Activated naive CD8-positive, alpha-beta T cell treated with anti-CD3 and anti-CD28 coated beads, Interleukin-2, amount 10 ng/mL, durations not matched to agents 7 days and 5 days (primary cell): ENCODE results near the gene SLC12A5. TPM values are rescaled to one million over a fixed set of nuclear protein-coding genes. Genes with fewer than 3 reads are reported as not detected.
A peak's percentile ranks its signal among the peaks of the same experiment; 100 is the strongest.

Source experiments
- ATAC-seq: fragments of 150-1000 bp; cut with Tn5 transposase; one replicate; pipeline ENCODE4 v1.10.0; 2021; ENCODE audit warnings: low read depth, moderate library complexity
- POLR2A ChIA-PET: fragments of 350-600 bp; sonication (Branson Sonifier 250); formaldehyde crosslinking; loops from one replicate; lab custom pipeline; 2021; ENCODE audit warnings: antibody characterized with exemption; lab: Charles Lee
- DNase-seq: peaks from one replicate; pipeline ENCODE4 v3.0.0; 2021
- H3K27ac Mint-ChIP-seq: one replicate; pipeline ENCODE4 v1.8.0; 2022; ENCODE audit warnings: mild to moderate bottlenecking, mixed read lengths
- H3K27me3 Mint-ChIP-seq: one replicate; pipeline ENCODE4 v1.8.0; 2022; ENCODE audit warnings: mild to moderate bottlenecking, moderate library complexity, mixed read lengths
- H3K36me3 Mint-ChIP-seq: one replicate; pipeline ENCODE4 v1.8.0; 2021; ENCODE audit warnings: mild to moderate bottlenecking, mixed read lengths
- H3K4me1 Mint-ChIP-seq: one replicate; pipeline ENCODE4 v1.8.0; 2021; ENCODE audit warnings: mixed read lengths
- H3K4me3 Mint-ChIP-seq: one replicate; pipeline ENCODE4 v1.8.0; 2022; ENCODE audit warnings: mild to moderate bottlenecking, moderate library complexity, mixed read lengths
- H3K9me3 Mint-ChIP-seq: one replicate; pipeline ENCODE4 v1.8.0; 2021; ENCODE audit warnings: mixed read lengths
- total RNA-seq, 2 experiments: library from RNA; stranded (reverse); gene quantifications; one replicate each; pipeline ENCODE4 v1.2.3, GENCODE V29; 2021

SLC12A5 gene
- total RNA-seq, 2 experiments from 2014 or later, result 1.6 to 1.9 TPM

- Mint-ChIP-seq H3K4me1 (no peaks in the 10 kb centered on the region), H3K27ac (no peak overlapping the region), H3K36me3 (no peaks in the 10 kb centered on the region), H3K4me3 (no peak overlapping the region), H3K27me3 (peaks cover 4% of the 10 kb centered on the region), H3K9me3 (no peaks in the 10 kb centered on the region)
- DNase-seq (peak; percentile 77), ATAC-seq (peak; percentile 67)
- POLR2A ChIA-PET, result no interaction called here
Observed at GRCh38 chr20:46040902-46041535, 12.0 kb downstream of the SLC12A5 start.

GRCh38 chr20:46043556-46043955, 14.5 kb downstream of the SLC12A5 start:
- no peaks in the 10 kb centered on the region for H3K4me1 Mint-ChIP-seq
- POLR2A ChIA-PET, result no interaction called here
- no peaks in the 10 kb centered on the region for H3K9me3 Mint-ChIP-seq
- DNase-seq (no peak), ATAC-seq (no peak)
- no peak overlapping the region for H3K27ac Mint-ChIP-seq
- no peaks in the 10 kb centered on the region for H3K36me3 Mint-ChIP-seq
- H3K4me3 Mint-ChIP-seq, result no peak overlapping the region
- peaks cover 10% of the 10 kb centered on the region for H3K27me3 Mint-ChIP-seq

- Mint-ChIP-seq H3K9me3 (no peaks in the 10 kb centered on the region), H3K27me3 (peaks cover 10% of the 10 kb centered on the region), H3K36me3 (no peaks in the 10 kb centered on the region), H3K4me3 (no peak overlapping the region), H3K27ac (no peak overlapping the region), H3K4me1 (no peaks in the 10 kb centered on the region)
- ATAC-seq (no peak), DNase-seq (no peak)
- POLR2A ChIA-PET, result no interaction called here
Observed at GRCh38 chr20:46044896-46045295, 15.9 kb downstream of the SLC12A5 start.

- H3K36me3 Mint-ChIP-seq, result no peaks in the 10 kb centered on the region
- POLR2A ChIA-PET, result no interaction called here
- ATAC-seq (no peak), DNase-seq (no peak)
- no peaks in the 10 kb centered on the region for H3K4me1 Mint-ChIP-seq
- peaks cover 10% of the 10 kb centered on the region for H3K27me3 Mint-ChIP-seq
- no peaks in the 10 kb centered on the region for H3K9me3 Mint-ChIP-seq
- no peak overlapping the region for H3K4me3 Mint-ChIP-seq
- no peak overlapping the region for H3K27ac Mint-ChIP-seq
Observed at GRCh38 chr20:46046588-46047310, 17.7 kb downstream of the SLC12A5 start.

- POLR2A ChIA-PET, result no interaction called here
- no peaks in the 10 kb centered on the region for H3K4me1 Mint-ChIP-seq
- no peak for DNase-seq
- no peak overlapping the region for H3K27ac Mint-ChIP-seq
- no peak for ATAC-seq
- no peaks in the 10 kb centered on the region for H3K9me3 Mint-ChIP-seq
- H3K36me3 Mint-ChIP-seq, result no peaks in the 10 kb centered on the region
- H3K27me3 Mint-ChIP-seq, result peaks cover 10% of the 10 kb centered on the region
- no peak overlapping the region for H3K4me3 Mint-ChIP-seq
Observed at GRCh38 chr20:46047821-46048220, 18.8 kb downstream of the SLC12A5 start.

GRCh38 chr20:46049190-46049589, 20.2 kb downstream of the SLC12A5 start:
- ATAC-seq (no peak), DNase-seq (no peak)
- Mint-ChIP-seq H3K4me1 (no peaks in the 10 kb centered on the region), H3K4me3 (no peak overlapping the region), H3K27ac (no peak overlapping the region), H3K27me3 (peaks cover 8% of the 10 kb centered on the region), H3K9me3 (no peaks in the 10 kb centered on the region), H3K36me3 (no peaks in the 10 kb centered on the region)
- POLR2A ChIA-PET, result no interaction called here

GRCh38 chr20:46049815-46050214, 20.8 kb downstream of the SLC12A5 start:
- Mint-ChIP-seq H3K4me3 (no peak overlapping the region), H3K9me3 (no peaks in the 10 kb centered on the region), H3K36me3 (no peaks in the 10 kb centered on the region), H3K27ac (no peak overlapping the region), H3K4me1 (no peaks in the 10 kb centered on the region), H3K27me3 (peaks cover 8% of the 10 kb centered on the region)
- POLR2A ChIA-PET, result no interaction called here
- no peak for DNase-seq
- no peak for ATAC-seq

GRCh38 chr20:46050444-46050843, 21.4 kb downstream of the SLC12A5 start:
- Mint-ChIP-seq H3K27ac (no peak overlapping the region), H3K4me3 (no peak overlapping the region), H3K9me3 (no peaks in the 10 kb centered on the region), H3K4me1 (no peaks in the 10 kb centered on the region), H3K36me3 (no peaks in the 10 kb centered on the region), H3K27me3 (peaks cover 11% of the 10 kb centered on the region)
- POLR2A ChIA-PET, result no interaction called here
- DNase-seq (no peak), ATAC-seq (no peak)

GRCh38 chr20:46050885-46051284, 21.9 kb downstream of the SLC12A5 start:
- Mint-ChIP-seq H3K27me3 (peaks cover 12% of the 10 kb centered on the region), H3K9me3 (no peaks in the 10 kb centered on the region), H3K27ac (no peak overlapping the region), H3K4me1 (no peaks in the 10 kb centered on the region), H3K4me3 (no peak overlapping the region), H3K36me3 (no peaks in the 10 kb centered on the region)
- DNase-seq, result no peak
- ATAC-seq, result no peak
- POLR2A ChIA-PET, result no interaction called here

- Mint-ChIP-seq H3K27ac (no peak overlapping the region), H3K4me3 (no peak overlapping the region), H3K9me3 (no peaks in the 10 kb centered on the region), H3K36me3 (no peaks in the 10 kb centered on the region), H3K4me1 (no peaks in the 10 kb centered on the region), H3K27me3 (peaks cover 11% of the 10 kb centered on the region)
- ATAC-seq (no peak), DNase-seq (no peak)
- POLR2A ChIA-PET, result no interaction called here
Observed at GRCh38 chr20:46051556-46052308, 22.7 kb downstream of the SLC12A5 start.

GRCh38 chr20:46053416-46053815, 24.4 kb downstream of the SLC12A5 start:
- POLR2A ChIA-PET, result no interaction called here
- DNase-seq (no peak), ATAC-seq (no peak)
- no peak overlapping the region for H3K4me3 Mint-ChIP-seq
- H3K27ac Mint-ChIP-seq, result no peak overlapping the region
- peaks cover 3% of the 10 kb centered on the region for H3K4me1 Mint-ChIP-seq
- no peaks in the 10 kb centered on the region for H3K9me3 Mint-ChIP-seq
- H3K27me3 Mint-ChIP-seq, result peaks cover 20% of the 10 kb centered on the region
- H3K36me3 Mint-ChIP-seq, result no peaks in the 10 kb centered on the region

GRCh38 chr20:46054606-46055005, 25.6 kb downstream of the SLC12A5 start:
- Mint-ChIP-seq H3K27ac (no peak overlapping the region), H3K4me1 (peaks cover 3% of the 10 kb centered on the region), H3K9me3 (no peaks in the 10 kb centered on the region), H3K4me3 (no peak overlapping the region), H3K27me3 (peaks cover 20% of the 10 kb centered on the region), H3K36me3 (peaks cover under 1% of the 10 kb centered on the region)
- POLR2A ChIA-PET, result no interaction called here
- DNase-seq (no peak), ATAC-seq (no peak)

- H3K9me3 Mint-ChIP-seq, result no peaks in the 10 kb centered on the region
- no peak overlapping the region for H3K4me3 Mint-ChIP-seq
- H3K27ac Mint-ChIP-seq, result no peak overlapping the region
- POLR2A ChIA-PET, result no interaction called here
- DNase-seq (no peak), ATAC-seq (no peak)
- peaks cover 23% of the 10 kb centered on the region for H3K27me3 Mint-ChIP-seq
- H3K4me1 Mint-ChIP-seq, result peaks cover 5% of the 10 kb centered on the region
- peaks cover 7% of the 10 kb centered on the region for H3K36me3 Mint-ChIP-seq
Observed at GRCh38 chr20:46055269-46055668, 26.3 kb downstream of the SLC12A5 start.
